ENCODE results near the gene EPSTI1. TPM values are rescaled to one million over a fixed set of nuclear protein-coding genes. Genes with fewer than 3 reads are reported as not detected.
"Not testable (repeated sequence)": the region's sequence is repeated elsewhere in the genome, so short reads cannot be mapped to it uniquely, and the experiment has no call there.

Gene EPSTI1
- total RNA-seq, 6 donors from 2014 or later = 10.2 to 61.8 (median 24.0) TPM

DNA sequence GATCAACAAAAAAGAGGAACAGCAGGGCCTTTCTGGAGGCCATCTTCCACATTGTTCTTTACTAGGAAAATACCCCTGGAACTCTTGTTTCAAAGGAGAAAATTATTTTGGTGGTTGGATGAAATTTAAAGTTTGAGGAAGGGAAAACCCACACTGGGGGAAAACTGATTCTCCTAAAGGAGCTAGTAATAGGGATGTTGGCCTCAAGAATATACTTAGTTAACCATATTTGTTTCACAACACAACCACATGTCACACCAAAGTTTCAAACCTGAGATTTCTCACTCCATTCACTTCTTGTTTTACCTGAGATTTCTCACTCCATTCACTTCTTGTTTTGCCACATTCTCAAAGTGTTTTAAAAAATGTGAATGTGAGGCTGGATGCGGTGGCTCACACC, 2.8 kb upstream of the EPSTI1 start:
- 100% methylated on average over 1 of the region's 1 CpG for WGBS, 2 donors

DNA sequence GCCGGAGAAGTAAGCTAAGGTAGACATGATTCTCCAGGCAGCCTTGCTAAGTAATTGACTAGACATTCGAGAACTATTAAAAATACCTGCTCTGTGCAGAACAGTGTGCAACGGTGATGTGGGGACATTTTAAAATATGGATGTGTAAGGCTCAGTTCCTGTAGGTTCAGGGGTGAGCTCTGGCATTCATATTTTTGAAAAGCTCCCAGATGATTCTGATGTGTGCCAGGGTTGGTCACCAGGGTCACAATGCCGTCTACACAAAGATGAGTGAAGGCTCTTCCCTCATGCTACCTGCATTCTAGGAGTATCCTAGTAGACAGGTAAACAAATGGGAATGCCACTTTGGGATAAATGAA, 702 bp upstream of the EPSTI1 start:
- WGBS, 2 donors = 35 to 43% methylated on average over 4 of the region's 4 CpGs
- H3K4me3 ChIP-seq = peak overlapping the region in 3 of 4 donors; percentile 57 to 80 (median 73)
- ATAC-seq (ENCODE audit: low FRiP score in 2 of 2) (no peak), DNase-seq (no peak)
- no peaks in the 10 kb centered on the region for H3K27me3 ChIP-seq
- peaks cover 10 to 27% (median 13%) of the 10 kb centered on the region in 4 donors for H3K4me1 ChIP-seq
- no peaks in the 10 kb centered on the region for H3K9me3 ChIP-seq
- no peaks in the 10 kb centered on the region for H3K36me3 ChIP-seq
- no peak for TF ChIP-seq POLR2A (IDR thresholded peaks at IDR 0.05)
- no peak for TF ChIP-seq POLR2AphosphoS5 (IDR thresholded peaks at IDR 0.05)
- TF ChIP-seq, protein P1, sequence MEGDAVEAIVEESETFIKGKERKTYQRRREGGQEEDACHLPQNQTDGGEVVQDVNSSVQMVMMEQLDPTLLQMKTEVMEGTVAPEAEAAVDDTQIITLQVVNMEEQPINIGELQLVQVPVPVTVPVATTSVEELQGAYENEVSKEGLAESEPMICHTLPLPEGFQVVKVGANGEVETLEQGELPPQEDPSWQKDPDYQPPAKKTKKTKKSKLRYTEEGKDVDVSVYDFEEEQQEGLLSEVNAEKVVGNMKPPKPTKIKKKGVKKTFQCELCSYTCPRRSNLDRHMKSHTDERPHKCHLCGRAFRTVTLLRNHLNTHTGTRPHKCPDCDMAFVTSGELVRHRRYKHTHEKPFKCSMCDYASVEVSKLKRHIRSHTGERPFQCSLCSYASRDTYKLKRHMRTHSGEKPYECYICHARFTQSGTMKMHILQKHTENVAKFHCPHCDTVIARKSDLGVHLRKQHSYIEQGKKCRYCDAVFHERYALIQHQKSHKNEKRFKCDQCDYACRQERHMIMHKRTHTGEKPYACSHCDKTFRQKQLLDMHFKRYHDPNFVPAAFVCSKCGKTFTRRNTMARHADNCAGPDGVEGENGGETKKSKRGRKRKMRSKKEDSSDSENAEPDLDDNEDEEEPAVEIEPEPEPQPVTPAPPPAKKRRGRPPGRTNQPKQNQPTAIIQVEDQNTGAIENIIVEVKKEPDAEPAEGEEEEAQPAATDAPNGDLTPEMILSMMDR (IDR thresholded peaks at IDR 0.05) = no peak
- H3K27ac ChIP-seq = peak overlapping the region; percentile 89 to 97 (median 93)

More for the DNA sequence above, 2.8 kb upstream of the EPSTI1 start:
- Histone ChIP-seq H3K27me3 (no peaks in the 10 kb centered on the region), H3K36me3 (no peaks in the 10 kb centered on the region), H3K4me1 (peaks cover 10 to 24% (median 13%) of the 10 kb centered on the region in 4 donors), H3K9me3 (no peaks in the 10 kb centered on the region), H3K27ac (no peak overlapping the region), H3K4me3 (no peak overlapping the region)
- TF ChIP-seq POLR2AphosphoS5 (IDR thresholded peaks at IDR 0.05) = no peak
- TF ChIP-seq POLR2A (IDR thresholded peaks at IDR 0.05) = no peak
- TF ChIP-seq, protein P1 (IDR thresholded peaks at IDR 0.05) = no peak
- TF ChIP-seq EP300 (IDR thresholded peaks at IDR 0.05) = no peak
- DNase-seq (no peak), ATAC-seq (ENCODE audit: low FRiP score in 2 of 2) (no peak)

DNA sequence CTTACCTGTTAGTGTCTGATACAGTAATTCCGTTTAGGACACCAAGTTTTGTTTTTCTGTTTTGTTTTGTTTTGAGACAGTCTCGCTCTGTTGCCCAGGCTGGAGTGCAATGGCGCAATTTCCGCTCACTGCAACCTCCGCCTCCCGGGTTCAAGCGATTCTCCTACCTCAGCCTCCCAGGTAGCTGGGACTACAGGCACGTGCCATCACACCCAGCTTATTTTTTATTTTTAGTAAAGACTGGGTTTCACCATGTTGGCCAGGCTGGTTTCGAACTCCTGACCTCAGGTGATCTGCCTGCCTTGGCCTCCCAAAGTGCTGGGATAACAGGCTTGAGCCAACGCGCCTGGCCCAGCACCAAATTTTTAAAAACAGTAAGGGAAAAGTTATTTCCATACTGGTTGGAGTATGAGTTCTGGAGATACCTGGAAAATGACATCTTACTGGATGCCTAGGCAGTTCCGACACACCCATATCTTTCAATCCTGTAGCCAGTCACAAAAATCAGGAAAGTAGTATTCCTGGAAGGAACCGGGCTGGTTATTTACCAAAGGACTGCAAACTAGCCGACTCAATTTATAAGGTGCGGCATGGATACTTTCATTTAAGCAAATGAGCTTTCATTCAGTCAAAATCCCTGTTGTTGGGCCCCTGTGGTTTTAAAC, 676 bp downstream of the EPSTI1 start:
- not testable (repeated sequence) for H3K27me3 ChIP-seq, DNase-seq, H3K9me3 ChIP-seq, H3K36me3 ChIP-seq
- 49 to 63% methylated on average over 15 of the region's 15 CpGs for WGBS, 2 donors
- Histone ChIP-seq H3K4me3 (peak overlapping the region; percentile 53 to 80 (median 65)), H3K27ac (peak overlapping the region; percentile 89 to 97 (median 93)), H3K4me1 (peaks cover 10 to 27% (median 13%) of the 10 kb centered on the region in 4 donors)
- ATAC-seq (ENCODE audit: low FRiP score in 2 of 2) = peak in 1 of 2 donors; percentile 2

DNA sequence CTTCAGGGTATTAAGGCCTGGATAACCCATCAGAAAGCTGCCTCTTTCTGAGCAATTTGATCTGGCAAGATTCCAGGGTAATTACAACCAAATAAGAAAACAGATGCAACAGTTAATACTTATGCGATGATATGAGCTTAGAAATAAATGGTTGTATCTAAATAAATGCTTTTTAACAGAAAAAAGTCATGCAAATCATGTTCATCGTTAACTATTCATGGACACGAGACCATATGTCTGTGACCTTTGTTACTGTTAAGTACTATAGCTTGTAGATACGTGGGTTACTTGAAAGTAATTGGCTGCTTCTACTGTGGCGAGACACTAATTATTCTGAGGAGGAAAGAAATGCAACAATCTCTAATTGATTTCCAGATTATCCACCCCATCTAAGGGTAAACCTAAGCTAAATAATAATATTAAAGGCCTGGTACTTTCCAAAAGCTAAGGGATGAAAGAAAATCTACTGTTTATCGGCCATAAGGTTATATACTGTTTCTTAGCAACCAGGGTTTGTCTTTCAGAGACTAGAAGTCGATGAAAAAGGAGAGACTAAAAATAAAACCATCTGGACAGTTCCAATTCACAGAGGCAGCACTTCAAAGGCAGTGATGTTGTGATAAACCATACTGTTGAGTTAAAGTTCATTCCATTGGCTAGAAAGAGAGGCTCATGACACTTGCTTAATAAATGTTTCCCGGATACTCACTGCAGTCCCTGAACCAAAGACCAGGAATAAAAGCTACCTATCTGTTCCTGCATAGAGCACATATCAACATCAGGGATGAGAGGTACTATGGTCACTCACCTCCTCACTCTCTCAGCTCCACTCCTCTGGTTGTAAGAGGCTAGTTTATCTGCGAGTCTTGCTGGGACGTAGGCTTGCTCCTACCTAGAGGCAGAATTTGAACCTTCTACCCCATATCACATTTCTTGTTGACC, 1.5 kb downstream of the EPSTI1 start:
- peaks cover 13 to 27% (median 17%) of the 10 kb centered on the region in 4 donors for H3K4me1 ChIP-seq
- no peaks in the 10 kb centered on the region for H3K27me3 ChIP-seq
- H3K4me3 ChIP-seq = peak overlapping the region in 3 of 4 donors; percentile 57 to 80 (median 73)
- peak overlapping the region; percentile 89 to 97 (median 93) for H3K27ac ChIP-seq
- no peaks in the 10 kb centered on the region for H3K36me3 ChIP-seq
- H3K9me3 ChIP-seq = no peaks in the 10 kb centered on the region
- DNase-seq = no peak
- TF ChIP-seq, protein P1 (IDR thresholded peaks at IDR 0.05) = no peak
- no peak for TF ChIP-seq POLR2AphosphoS5 (IDR thresholded peaks at IDR 0.05)
- TF ChIP-seq POLR2A (IDR thresholded peaks at IDR 0.05) = no peak
- no peak for TF ChIP-seq EP300 (IDR thresholded peaks at IDR 0.05)
- no peak for ATAC-seq (ENCODE audit: low FRiP score in 2 of 2)
- 54 to 60% methylated on average over 10 of the region's 10 CpGs for WGBS, 2 donors

DNA sequence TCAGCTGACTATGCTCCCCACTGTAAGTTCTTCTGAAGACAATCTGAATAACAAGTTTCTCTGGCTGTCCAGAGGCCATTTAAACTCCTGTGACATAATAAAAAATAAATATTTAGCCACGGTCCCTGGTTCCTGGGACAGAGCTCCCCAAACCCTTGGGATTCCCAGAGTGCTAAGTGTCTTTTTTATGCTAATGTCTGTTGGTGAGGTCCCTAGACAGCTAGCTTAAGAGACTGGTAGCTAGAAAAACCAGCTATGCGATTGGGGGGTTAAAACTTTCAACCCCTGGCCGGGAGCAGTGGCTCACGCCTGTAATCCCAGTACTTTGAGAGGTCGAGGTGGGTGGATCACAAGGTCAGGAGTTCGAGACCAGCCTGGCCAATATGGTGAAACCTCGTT, 5.9 kb downstream of the EPSTI1 start:
- H3K9me3 ChIP-seq = no peaks in the 10 kb centered on the region
- TF ChIP-seq POLR2AphosphoS5 (IDR thresholded peaks at IDR 0.05) = no peak
- TF ChIP-seq POLR2A (IDR thresholded peaks at IDR 0.05) = no peak
- TF ChIP-seq EP300 (IDR thresholded peaks at IDR 0.05) = no peak
- TF ChIP-seq, protein P1 (IDR thresholded peaks at IDR 0.05) = no peak
- H3K36me3 ChIP-seq = no peaks in the 10 kb centered on the region
- H3K27me3 ChIP-seq = no peaks in the 10 kb centered on the region
- no peak overlapping the region for H3K4me3 ChIP-seq
- H3K4me1 ChIP-seq = peaks cover 16 to 22% (median 19%) of the 10 kb centered on the region in 4 donors
- DNase-seq = no peak
- H3K27ac ChIP-seq = no peak overlapping the region
- WGBS, 2 donors = 80 to 83% methylated on average over 7 of the region's 7 CpGs
- no peak for ATAC-seq (ENCODE audit: low FRiP score in 2 of 2)
